ENCODE measurements around the gene TPCN2.
"Not testable (repeated sequence)": the region's sequence is repeated elsewhere in the genome, so short reads cannot be mapped to it uniquely, and the experiment has no call there.

Gene TPCN2

GRCh38 chr11:69145050-69145380, 96.3 kb downstream of the TPCN2 start:
- TF ChIP-seq, protein P1, sequence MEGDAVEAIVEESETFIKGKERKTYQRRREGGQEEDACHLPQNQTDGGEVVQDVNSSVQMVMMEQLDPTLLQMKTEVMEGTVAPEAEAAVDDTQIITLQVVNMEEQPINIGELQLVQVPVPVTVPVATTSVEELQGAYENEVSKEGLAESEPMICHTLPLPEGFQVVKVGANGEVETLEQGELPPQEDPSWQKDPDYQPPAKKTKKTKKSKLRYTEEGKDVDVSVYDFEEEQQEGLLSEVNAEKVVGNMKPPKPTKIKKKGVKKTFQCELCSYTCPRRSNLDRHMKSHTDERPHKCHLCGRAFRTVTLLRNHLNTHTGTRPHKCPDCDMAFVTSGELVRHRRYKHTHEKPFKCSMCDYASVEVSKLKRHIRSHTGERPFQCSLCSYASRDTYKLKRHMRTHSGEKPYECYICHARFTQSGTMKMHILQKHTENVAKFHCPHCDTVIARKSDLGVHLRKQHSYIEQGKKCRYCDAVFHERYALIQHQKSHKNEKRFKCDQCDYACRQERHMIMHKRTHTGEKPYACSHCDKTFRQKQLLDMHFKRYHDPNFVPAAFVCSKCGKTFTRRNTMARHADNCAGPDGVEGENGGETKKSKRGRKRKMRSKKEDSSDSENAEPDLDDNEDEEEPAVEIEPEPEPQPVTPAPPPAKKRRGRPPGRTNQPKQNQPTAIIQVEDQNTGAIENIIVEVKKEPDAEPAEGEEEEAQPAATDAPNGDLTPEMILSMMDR (conservative IDR thresholded peaks at IDR 0.05; ENCODE audit: low read length) = peak; percentile 32
- peak; percentile 89 for DNase-seq (ENCODE audit: low read depth)
- H3K4me3 ChIP-seq (ENCODE audit: low read length) = no peak overlapping the region

DNA sequence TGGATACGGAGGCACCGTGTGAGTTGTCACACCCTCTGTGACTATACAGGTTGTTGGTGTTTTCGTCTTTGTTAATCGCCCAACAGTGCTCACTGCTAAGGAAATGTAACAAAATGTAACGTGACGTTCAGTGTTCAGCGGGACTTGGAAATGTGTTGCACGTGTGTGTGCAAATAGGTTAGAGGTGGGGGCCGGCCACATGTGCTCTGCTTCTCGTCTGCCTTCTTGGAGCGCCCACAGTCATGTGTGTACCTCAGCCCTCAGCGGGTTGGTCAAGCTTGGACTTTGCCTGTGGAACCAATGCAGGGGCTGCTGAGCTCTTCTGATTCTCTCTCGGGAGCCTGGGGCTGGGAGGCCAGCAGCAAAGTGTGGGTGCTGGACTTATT, 99.6 kb downstream of the TPCN2 start:
- TF ChIP-seq, protein P1 (conservative IDR thresholded peaks at IDR 0.05; ENCODE audit: low read length) = no peak
- no peak for DNase-seq (ENCODE audit: low read depth)
- H3K4me3 ChIP-seq (ENCODE audit: low read length) = no peak overlapping the region

DNA sequence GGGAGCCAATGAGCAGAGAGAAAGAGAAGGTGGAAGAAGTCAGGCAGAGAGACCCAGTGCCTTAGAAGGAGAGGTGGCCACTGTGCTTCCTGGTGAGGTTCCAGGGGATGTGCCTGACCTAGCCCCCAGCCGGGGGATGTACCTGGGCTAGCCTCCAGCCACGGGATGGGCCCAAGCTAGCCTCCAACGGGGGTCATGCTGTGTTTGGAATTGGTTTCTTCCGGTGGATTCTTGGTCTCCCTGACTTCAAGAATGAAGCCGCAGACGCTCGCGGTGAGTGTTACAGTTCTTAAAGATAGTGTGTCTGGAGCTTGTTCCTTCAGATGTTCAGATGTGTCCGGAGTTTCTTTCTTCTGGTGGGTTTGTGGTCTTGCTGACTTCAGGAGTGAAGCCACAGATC, 100.1 kb downstream of the TPCN2 start:
- no peak for DNase-seq (ENCODE audit: low read depth)
- TF ChIP-seq, protein P1 (conservative IDR thresholded peaks at IDR 0.05; ENCODE audit: low read length) = no peak
- no peak overlapping the region for H3K4me3 ChIP-seq (ENCODE audit: low read length)

GRCh38 chr11:69149338-69150045, 100.8 kb downstream of the TPCN2 start:
- not testable (repeated sequence) for H3K4me3 ChIP-seq (ENCODE audit: low read length)

DNA sequence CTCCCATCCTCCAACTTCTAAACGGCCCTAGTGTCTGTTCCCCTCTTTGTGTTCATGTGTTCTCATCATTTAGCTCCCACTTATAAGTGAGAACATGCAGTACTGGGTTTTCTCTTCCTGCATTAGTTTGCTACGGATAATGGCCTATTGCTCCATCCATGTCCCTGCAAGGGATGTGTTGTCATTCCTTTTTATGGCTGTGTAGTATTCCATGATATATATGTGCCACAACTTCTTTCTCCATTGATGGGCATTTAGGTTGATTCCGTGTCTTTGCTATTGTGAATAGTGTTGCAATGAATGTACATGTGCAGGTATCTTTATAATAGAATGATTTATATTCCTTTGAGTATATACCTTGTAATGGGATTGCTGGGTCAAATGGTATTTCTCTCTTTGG, 101.4 kb downstream of the TPCN2 start:
- no peak overlapping the region for H3K4me3 ChIP-seq (ENCODE audit: low read length)
- TF ChIP-seq, protein P1 (conservative IDR thresholded peaks at IDR 0.05; ENCODE audit: low read length) = no peak
- DNase-seq (ENCODE audit: low read depth) = no peak

More at GRCh38 chr11:69149338-69150045, 100.8 kb downstream of the TPCN2 start:
- not testable (repeated sequence) for DNase-seq (ENCODE audit: low read depth)

DNA sequence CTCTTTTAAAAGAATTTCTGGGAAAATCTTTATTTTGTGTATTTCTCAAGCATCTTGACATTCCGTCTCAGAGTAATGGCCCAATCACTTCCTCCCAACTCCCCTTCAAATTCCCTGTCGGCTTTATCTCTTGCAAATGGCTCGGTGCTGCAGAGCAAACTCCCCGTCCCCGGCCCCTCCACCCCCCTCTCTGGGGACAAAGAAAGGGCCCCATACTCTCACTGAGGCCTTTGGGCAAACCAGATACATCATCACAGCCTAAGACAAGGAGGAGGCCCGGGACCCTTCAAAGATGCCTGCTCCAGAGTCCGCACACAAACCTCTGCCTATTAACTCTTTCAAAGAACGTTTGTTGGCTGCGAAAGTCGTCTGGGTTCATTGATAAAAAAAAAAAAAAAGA, 103.1 kb downstream of the TPCN2 start:
- no peak overlapping the region for H3K4me3 ChIP-seq (ENCODE audit: low read length)
- TF ChIP-seq, protein P1 (conservative IDR thresholded peaks at IDR 0.05; ENCODE audit: low read length) = no peak
- no peak for DNase-seq (ENCODE audit: low read depth)

- TF ChIP-seq, protein P1 (conservative IDR thresholded peaks at IDR 0.05; ENCODE audit: low read length) = no peak
- no peak for DNase-seq (ENCODE audit: low read depth)
- H3K4me3 ChIP-seq (ENCODE audit: low read length) = no peak overlapping the region
These were observed 104.1 kb downstream of the TPCN2 start for GRCh38 chr11:69152733-69153421.
